CD1c-positive myeloid dendritic cell (primary cell): ENCODE results near the gene LYZL2.
"Not testable (repeated sequence)": the region's sequence is repeated elsewhere in the genome, so short reads cannot be mapped to it uniquely, and the experiment has no call there.

Experiments
- DNase-seq: peaks from one replicate; pipeline ENCODE4 v3.0.0-alpha.2; 2016; ENCODE audit errors: extremely low spot score

The LYZL2 gene

GRCh38 chr10:30594077-30594476, 35.5 kb downstream of the LYZL2 start:
- DNase-seq: no peak

DNA sequence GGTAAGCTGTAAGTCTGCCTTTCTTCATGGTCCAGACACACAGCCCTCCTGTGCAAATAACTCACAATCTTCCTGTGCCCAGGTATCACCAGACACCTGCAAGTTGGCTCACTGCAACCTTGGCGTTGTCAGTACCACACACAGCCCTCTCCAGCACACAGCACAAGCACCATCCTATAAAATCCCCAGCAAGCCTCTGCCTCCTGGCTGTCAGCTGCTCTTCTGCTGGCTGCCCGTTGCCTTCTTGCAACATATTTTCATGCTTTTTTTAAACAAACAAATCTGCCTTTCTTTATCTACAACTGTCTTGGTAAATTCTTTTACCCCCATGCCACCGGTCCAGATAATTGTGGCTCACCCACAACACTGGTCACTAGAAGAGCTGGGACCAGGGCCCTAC, 36.8 kb downstream of the LYZL2 start:
- DNase-seq: not testable (repeated sequence)

DNA sequence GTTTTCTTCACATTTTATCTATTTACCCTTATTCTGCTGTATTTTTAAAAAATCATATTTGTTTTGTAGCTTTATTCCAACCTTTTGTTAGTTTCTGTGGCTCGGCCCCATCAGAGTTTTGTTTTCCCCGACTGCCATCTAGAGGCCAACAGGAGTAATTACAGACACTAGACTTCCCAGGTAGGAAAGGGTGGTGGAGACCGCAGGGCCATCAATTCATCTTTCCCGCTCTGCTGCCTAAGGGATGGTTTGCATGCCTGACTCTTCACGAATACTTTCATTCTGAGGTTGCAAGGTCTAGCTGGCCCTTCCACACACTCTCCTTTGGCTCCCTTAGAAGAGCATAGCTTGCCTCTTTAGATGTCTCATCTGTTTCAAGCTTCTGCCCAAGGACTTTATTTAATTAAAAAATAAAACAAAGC, 38.3 kb downstream of the LYZL2 start:
- DNase-seq: peak; percentile 68

DNA sequence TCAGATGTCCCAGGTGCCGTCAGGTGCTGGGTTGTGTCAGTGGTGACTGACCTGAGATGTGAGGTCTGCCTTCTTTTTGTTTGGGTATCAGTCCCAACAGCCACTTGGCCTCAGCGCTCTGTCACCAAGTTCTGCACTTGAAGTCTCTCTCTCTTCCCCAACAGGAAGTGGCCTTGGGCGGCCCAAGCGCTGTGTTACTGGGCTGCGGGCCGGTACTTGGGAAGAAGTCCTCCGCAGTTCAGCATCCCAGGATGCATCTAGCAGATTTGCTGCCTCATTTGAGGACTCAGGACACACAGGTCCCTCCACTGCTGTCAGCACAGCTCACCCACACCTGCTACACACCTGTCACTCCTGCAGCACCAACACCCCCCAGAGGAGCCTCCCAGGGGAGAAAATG, 40.1 kb downstream of the LYZL2 start:
- peak; percentile 47 for DNase-seq

DNA sequence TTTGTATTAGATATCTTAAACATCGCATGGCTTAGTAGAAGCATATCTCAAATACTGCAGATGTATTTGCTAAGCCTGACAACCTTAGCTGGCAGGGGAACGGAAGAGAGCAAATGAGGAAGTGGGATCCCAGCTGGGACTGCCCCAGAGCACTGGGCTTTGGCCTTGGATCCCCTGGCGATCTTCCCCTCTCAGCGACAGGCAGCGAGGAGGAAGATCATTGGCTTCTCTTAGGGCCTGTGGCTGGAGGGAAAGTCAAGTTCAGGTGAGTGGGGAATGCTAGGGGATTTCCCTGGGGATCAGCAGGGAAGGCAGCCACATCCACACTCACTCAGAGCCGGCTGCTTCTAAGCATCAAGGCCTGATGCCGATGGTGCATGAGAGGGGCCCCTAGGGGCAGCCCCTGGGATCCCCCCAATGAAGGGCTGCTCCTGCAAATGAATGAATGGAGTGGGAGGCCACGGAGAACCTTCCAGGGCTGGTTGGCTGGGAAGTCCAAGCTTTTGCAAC, 42.0 kb downstream of the LYZL2 start:
- DNase-seq: peak; percentile 84

DNA sequence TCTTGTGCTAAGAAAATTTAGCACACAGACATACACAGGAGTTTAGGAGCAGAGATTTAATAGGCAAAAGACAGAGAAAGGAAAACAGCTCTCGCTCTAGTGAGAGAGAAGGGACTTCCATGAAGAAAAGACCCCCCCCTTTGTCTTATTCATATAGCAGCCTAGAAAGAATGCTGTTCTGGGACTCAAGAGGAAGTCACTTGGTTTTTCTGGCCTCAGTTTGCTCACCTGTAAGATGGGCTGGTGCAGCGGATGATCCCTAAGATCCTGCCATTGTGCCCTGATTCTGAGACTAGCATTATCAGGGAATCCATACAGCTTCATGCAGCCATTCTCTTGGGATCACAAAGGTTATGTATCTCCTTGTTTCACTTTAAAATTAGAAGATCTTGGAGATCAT, 42.7 kb downstream of the LYZL2 start:
- DNase-seq: no peak

GRCh38 chr10:30583778-30584415, 45.7 kb downstream of the LYZL2 start:
- peak; percentile 81 for DNase-seq

- peak; percentile 55 for DNase-seq
Observed at GRCh38 chr10:30581779-30582380, 47.7 kb downstream of the LYZL2 start.

- no peak for DNase-seq
Observed at GRCh38 chr10:30580676-30581075, 48.9 kb downstream of the LYZL2 start.

DNA sequence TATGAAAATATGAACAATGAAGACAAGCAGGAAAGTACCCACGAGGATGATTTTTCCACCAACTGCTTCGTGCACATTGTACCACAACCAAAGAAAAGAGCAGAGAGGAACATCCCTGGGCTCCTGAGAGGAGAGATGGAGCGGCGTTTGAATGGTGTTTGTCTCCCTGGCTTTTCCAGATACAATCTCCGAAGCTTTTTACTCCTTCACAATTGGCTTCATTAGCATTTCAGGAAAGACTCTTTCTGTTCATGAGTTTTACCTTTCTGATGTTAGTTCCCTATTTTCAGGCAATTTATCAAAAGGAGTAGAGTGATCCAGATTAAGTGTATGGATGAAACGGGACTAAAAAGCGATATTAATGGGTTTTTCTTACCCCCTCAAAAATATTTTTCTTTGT, 49.3 kb downstream of the LYZL2 start:
- no peak for DNase-seq

DNA sequence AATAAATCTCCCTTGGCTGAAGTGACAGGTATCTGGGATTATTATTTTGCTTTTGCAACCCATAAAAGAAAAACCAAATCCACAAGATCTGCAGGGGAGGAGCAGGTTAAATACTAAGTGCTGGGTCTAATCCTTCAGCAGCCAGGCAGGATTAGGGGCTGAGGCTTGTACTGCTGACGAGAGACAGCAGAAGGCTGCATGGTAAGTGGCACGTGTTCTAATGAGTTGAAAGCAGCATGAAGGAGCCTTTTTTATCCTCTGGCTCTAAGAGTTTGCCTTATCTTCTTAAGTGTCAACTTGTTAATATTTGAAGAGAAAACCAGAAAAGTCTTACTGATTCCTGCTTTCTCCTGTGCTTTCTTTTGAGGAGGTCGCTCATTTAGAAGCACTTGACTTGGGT, 50.0 kb downstream of the LYZL2 start:
- DNase-seq: no peak

DNA sequence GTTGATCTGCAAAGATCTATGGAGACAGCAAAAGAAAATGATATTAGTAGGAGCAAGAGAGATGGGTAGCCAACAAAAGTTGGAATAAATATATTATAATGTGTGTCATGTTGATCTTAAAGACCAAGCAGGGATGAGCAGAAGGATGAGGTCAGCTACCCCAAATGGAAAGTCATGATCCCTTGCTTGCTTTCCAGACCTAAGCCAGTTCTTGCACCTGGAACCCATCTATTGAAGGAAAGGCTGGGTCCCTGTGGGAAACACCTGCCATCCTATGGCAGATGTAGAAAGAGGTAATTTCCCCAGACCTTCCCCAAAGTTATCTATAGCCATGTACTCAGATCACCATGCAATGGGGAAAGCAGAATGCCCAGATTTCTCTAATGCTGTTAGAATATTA, 52.5 kb downstream of the LYZL2 start:
- DNase-seq: no peak

DNA sequence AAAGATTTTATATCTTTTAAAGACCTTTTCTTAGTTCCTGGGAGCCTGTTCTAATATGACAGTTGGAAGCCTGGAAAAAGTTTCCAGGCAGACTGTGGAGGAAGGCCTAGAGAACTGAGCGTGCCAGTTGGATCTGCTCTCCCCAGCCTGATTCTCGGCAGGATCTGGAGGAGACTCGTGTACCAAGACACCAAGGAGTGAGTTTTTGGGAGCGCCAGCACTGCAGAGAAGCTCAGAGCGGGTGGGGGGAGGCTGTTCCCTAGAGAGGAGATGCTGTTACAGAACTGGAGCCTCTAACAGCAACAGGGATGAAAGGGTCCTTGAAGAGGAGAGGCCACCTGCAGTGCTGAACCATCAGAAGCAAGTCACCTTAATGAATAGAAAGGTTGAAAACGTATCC, 52.9 kb downstream of the LYZL2 start:
- DNase-seq: no peak

GRCh38 chr10:30574432-30574796, 55.1 kb downstream of the LYZL2 start:
- no peak for DNase-seq

DNA sequence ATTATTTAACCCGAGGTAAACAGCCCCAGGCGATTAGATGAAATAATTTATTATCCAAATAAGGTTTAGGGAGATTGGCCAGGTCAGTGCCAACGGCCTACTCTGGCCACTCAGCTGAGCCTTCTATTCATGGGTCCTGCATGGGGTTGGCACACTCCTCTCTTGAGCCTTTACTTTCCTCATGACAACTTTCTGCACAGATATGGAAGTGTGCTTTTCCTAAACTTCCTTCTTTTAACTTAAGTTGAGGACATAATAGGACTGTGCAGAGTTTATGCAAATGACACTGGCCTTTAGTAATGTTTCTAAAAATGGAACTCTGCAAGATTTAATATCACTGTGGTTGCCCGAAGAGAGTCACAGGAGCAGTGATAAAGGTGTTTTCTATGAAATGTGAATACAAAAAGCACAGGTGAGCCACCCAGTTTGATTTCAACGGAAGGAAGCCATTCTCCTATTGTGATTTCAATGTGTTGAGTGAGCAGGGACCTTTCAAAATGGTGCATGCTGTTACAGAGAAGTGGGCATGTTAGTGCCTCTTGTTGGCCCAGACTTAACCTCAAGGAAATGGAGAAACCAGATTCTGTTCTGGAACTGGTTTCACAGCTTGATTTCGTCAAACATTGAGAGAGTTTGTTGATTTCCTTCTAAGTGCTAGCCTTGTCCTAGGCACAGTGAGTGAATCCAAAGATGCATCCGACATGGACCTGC, 55.7 kb downstream of the LYZL2 start:
- DNase-seq: peak; percentile 45

- no peak for DNase-seq
Observed at GRCh38 chr10:30565449-30565848, 64.1 kb downstream of the LYZL2 start.

DNA sequence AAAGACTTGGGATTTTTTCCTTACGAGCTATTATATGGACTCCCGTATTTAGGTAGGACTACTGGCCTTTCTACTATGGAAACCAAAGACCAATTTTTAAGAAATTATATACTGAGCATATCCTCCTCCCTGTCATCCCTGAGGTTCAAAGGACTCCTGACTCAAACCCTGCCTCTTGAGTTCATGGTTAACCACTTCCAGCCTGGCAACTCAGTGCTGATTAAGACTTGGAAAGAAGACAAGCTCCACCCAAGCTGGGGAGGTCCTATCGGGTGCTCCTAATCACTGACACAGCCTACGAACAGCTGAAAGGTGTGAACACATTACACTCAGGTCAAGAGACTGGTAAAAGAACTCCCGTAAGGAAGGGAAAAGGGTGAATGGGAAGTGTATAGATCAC, 66.8 kb downstream of the LYZL2 start:
- DNase-seq: no peak
